CD4-positive, alpha-beta memory T cell (primary cell): ENCODE measurements around the gene FKBP3. TPM values are rescaled to one million over a fixed set of nuclear protein-coding genes. Genes with fewer than 3 reads are reported as not detected.

Experiments
- CTCF ChIA-PET: fragments of 350-600 bp; sonication (Branson Sonifier 250); formaldehyde crosslinking; loops from one replicate; lab custom pipeline; 2021; ENCODE audit warnings: inconsistent platforms; ENCODE audit not compliant: partially characterized antibody; lab: Charles Lee
- POLR2A ChIA-PET: fragments of 350-600 bp; sonication (Branson Sonifier 250); formaldehyde crosslinking; loops from one replicate; lab custom pipeline; 2021; ENCODE audit not compliant: partially characterized antibody; lab: Charles Lee
- DNase-seq, 5 donors: peaks; one replicate each; pipeline versions ENCODE4 v3.0.0 to v3.0.0-alpha.2; 2020 to 2022; ENCODE audit warnings: mixed read lengths in 1 of 5
- H3K27ac ChIP-seq: one replicate; pipeline ENCODE4 v1.7.0; 2013; ENCODE audit warnings: low read depth, low read length
- H3K27me3 ChIP-seq: 2 replicates; pipeline ENCODE4 v1.7.0; 2013; ENCODE audit warnings: mild to moderate bottlenecking, low read length, moderate library complexity; ENCODE audit not compliant: insufficient read depth
- H3K36me3 ChIP-seq: 2 replicates; pipeline ENCODE4 v1.7.0; 2013; ENCODE audit warnings: mild to moderate bottlenecking, low read length, moderate library complexity; ENCODE audit not compliant: insufficient read depth
- H3K4me1 ChIP-seq: 2 replicates; pipeline ENCODE4 v1.7.0; 2013; ENCODE audit warnings: mild to moderate bottlenecking, low read length, moderate library complexity; ENCODE audit not compliant: insufficient read depth
- H3K4me3 ChIP-seq, 2 donors: one replicate each; pipeline ENCODE4 v1.7.0; 2013; ENCODE audit warnings: low read length in 2 of 2, mild to moderate bottlenecking in 1 of 2
- H3K9me3 ChIP-seq, 2 donors: one replicate each; pipeline ENCODE4 v1.7.0; 2013; ENCODE audit warnings: low read length in 2 of 2, control low read depth in 1 of 2; ENCODE audit not compliant: control insufficient read depth in 1 of 2
- H3K27ac Mint-ChIP-seq, 7 donors: one replicate each; pipeline ENCODE4 v1.8.0; 2020 to 2021; ENCODE audit warnings: mixed read lengths in 7 of 7, mild to moderate bottlenecking in 6 of 7, inconsistent platforms in 3 of 7, moderate library complexity in 3 of 7
- H3K27me3 Mint-ChIP-seq, 2 donors: one replicate each; pipeline ENCODE4 v1.8.0; 2020 to 2021; ENCODE audit warnings: mixed read lengths in 2 of 2
- H3K36me3 Mint-ChIP-seq, 2 donors: one replicate each; pipeline ENCODE4 v1.8.0; 2020 to 2021; ENCODE audit warnings: mixed read lengths in 2 of 2, inconsistent platforms in 1 of 2, mild to moderate bottlenecking in 1 of 2
- H3K4me1 Mint-ChIP-seq, 4 donors: one replicate each; pipeline ENCODE4 v1.8.0; 2020 to 2021; ENCODE audit warnings: mixed read lengths in 4 of 4, mild to moderate bottlenecking in 1 of 4
- H3K4me3 Mint-ChIP-seq, 8 donors: one replicate each; pipeline ENCODE4 v1.8.0; 2020 to 2021; ENCODE audit warnings: mixed read lengths in 8 of 8, mild to moderate bottlenecking in 7 of 8, moderate library complexity in 6 of 8, inconsistent platforms in 3 of 8
- H3K9me3 Mint-ChIP-seq, 8 donors: one replicate each; pipeline ENCODE4 v1.8.0; 2020 to 2021; ENCODE audit warnings: mixed read lengths in 8 of 8, mild to moderate bottlenecking in 5 of 8, inconsistent platforms in 3 of 8, moderate library complexity in 1 of 8
- intact Hi-C: fragments of 100-400 bp; cut with micrococcal nuclease; formaldehyde crosslinking; loops from one replicate; pipeline ENCODE4 v1.15.1; 2023
- polyA plus RNA-seq, 2 donors: library from polyadenylated mRNA; unstranded; fragments of 300-500 nt; fragmentation: Illumina TruSeq; gene quantifications; one replicate each; pipeline ENCODE4 v1.2.3, GENCODE V29; 2021
- total RNA-seq, 2 experiments: library from RNA; stranded (reverse); gene quantifications; one replicate each; pipeline ENCODE4 v1.2.3, GENCODE V29; 2021

The FKBP3 gene
- total and polyA plus RNA-seq, 4 experiments from 2014 or later: 57.0 to 101 (median 63.3) TPM

- intact Hi-C loops: no loop called here
- H3K27ac ChIP-seq: no peak overlapping the region
- POLR2A ChIA-PET: interaction anchor here (0.6 kb wide), 1 partner anchor 20 kb away, joined by 3 read pairs; no protein-coding TSS in a partner anchor
- H3K4me3 ChIP-seq: no peak overlapping the region
- no peak for DNase-seq
- H3K9me3 Mint-ChIP-seq: no peaks in the 10 kb centered on the region
- CTCF ChIA-PET: interaction anchor here (1.1 kb wide), 1 partner anchor 203 kb away, joined by 3 read pairs; no protein-coding TSS in a partner anchor
- no peaks in the 10 kb centered on the region for H3K4me1 ChIP-seq
- H3K27me3 ChIP-seq: no peaks in the 10 kb centered on the region
- H3K36me3 ChIP-seq: peaks cover 3% of the 10 kb centered on the region
- H3K4me3 Mint-ChIP-seq: no peak overlapping the region
- no peak overlapping the region for H3K27ac Mint-ChIP-seq
- H3K27me3 Mint-ChIP-seq: no peaks in the 10 kb centered on the region
- no peaks in the 10 kb centered on the region for H3K4me1 Mint-ChIP-seq
- H3K9me3 ChIP-seq: no peaks in the 10 kb centered on the region
- H3K36me3 Mint-ChIP-seq: peaks cover 6 to 14% of the 10 kb centered on the region in 2 donors
These were observed 68.3 kb downstream of the FKBP3 start for GRCh38 chr14:45065956-45066355.

Other genes starting within 250 kb of the FKBP3 start
- 10 to 100 TPM; 38.4 to 40.6 TPM for gene KLHL28, start 172.5 kb downstream of the FKBP3 start, total RNA-seq
- gene KLHL28, start 172.5 kb downstream of the FKBP3 start, polyA plus RNA-seq: 10 to 100 TPM; 44.5 to 69.9 TPM
- gene TOGARAM1, start 172.3 kb downstream of the FKBP3 start, total RNA-seq: 10 to 100 TPM; 11.3 to 11.5 TPM
- 1 to 10 TPM; 7.2 to 8.8 TPM for gene TOGARAM1, start 172.3 kb downstream of the FKBP3 start, polyA plus RNA-seq
- 10 to 100 TPM; 80.7 to 85.6 TPM for gene PRPF39, start 50.4 kb downstream of the FKBP3 start, total RNA-seq
- gene PRPF39, start 50.4 kb downstream of the FKBP3 start, polyA plus RNA-seq: 10 to 100 TPM in 1 of 2 donors, 1 to 10 TPM in 1; 8.1 to 12.1 TPM
- 1 to 10 TPM; 7.8 to 8.6 TPM for gene FANCM, start 1.4 kb upstream of the FKBP3 start, total RNA-seq
- gene FANCM, start 1.4 kb upstream of the FKBP3 start, polyA plus RNA-seq: 1 to 10 TPM; 2.1 to 5.8 TPM
- gene MIS18BP1, start 118.7 kb upstream of the FKBP3 start, total RNA-seq: 10 to 100 TPM; 30.6 to 31.2 TPM
- 10 to 100 TPM; 14.9 to 28.9 TPM for gene MIS18BP1, start 118.7 kb upstream of the FKBP3 start, polyA plus RNA-seq